Right renal pelvis (tissue), 4 donors: Measurements from ENCODE around the gene RPL35A. TPM values are rescaled to one million over a fixed set of nuclear protein-coding genes. Genes with fewer than 3 reads are reported as not detected.

Experiments
- DNase-seq, 4 donors: peaks; one replicate each; pipeline ENCODE4 v3.0.0-alpha.2; 2013; ENCODE audit warnings: low read depth in 4 of 4, low spot score in 3 of 4, missing footprints in 1 of 4
- polyA plus RNA-seq, 4 donors: library from polyadenylated mRNA; unstranded; fragments of 120-200 nt; gene quantifications; one replicate each; pipeline ENCODE4 v1.2.1, GENCODE V29; 2013; ENCODE audit not compliant: insufficient read length in 4 of 4

Gene RPL35A
- polyA plus RNA-seq, 4 donors = 1,537 to 1,824 (median 1,711) TPM

GRCh38 chr3:197994736-197995135 lies 44.7 kb downstream of the RPL35A start:
- no peak for DNase-seq

- DNase-seq = no peak
These were observed 46.9 kb downstream of the RPL35A start for GRCh38 chr3:197996855-197997254.

- DNase-seq = no peak
These were observed 47.9 kb downstream of the RPL35A start for GRCh38 chr3:197997936-197998335.

Other genes with a start within 250 kb of the RPL35A start
- 10 to 100 TPM in 1 of 4 donors, 1 to 10 TPM in 3; 8.3 to 11.6 (median 9.6) TPM for gene RUBCN, start 213.3 kb upstream of the RPL35A start, polyA plus RNA-seq
- gene FYTTD1, start 200.3 kb upstream of the RPL35A start, polyA plus RNA-seq = 100 to 1,000 TPM in 3 of 4 donors, 10 to 100 TPM in 1; 93.3 to 113 (median 108) TPM
- 10 to 100 TPM; 33.4 to 39.3 (median 37.2) TPM for gene LRCH3, start 158.9 kb upstream of the RPL35A start, polyA plus RNA-seq
- 10 to 100 TPM in 1 of 4 donors, 1 to 10 TPM in 3; 8.2 to 10.8 (median 8.5) TPM for gene LMLN, start 10.0 kb downstream of the RPL35A start, polyA plus RNA-seq